ENCODE results near the gene NPTN. TPM values are rescaled to one million over a fixed set of nuclear protein-coding genes. Genes with fewer than 3 reads are reported as not detected.

The NPTN gene
- total and polyA plus RNA-seq, 2 donors from 2014 or later, result 100 to 130 TPM

DNA sequence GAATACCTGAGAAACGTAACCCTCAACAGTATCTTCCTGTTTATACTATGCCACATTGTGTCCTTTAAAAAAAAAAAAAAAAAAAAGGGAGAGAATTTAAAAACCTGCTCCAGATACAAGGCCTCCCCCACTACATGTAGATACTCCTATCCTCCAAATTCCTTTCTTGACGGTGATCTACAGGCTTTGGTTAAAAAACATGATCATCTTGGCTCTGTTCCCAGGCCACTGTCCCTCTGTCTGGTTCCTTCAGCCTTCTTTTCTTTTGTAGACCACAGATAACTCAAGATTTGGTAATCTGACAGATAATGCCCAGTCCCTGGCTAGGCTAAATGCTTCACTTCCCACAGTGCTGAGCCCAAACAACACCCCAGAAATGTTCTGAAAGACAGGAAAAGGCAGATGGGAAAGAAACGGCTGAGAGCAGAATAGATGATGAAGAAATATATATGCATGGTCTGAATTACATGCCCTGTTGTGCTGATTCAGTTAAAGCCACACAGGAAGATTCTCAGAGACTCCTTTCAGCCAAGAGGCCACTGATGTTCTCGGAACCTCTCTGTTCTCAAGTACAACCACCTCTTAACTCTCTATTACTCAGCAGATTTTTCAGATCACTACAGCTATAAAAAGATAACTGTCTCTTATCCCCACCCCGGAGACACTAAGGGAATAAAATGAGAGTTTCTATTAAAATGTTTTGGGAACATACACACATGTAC lies 48.3 kb downstream of the NPTN start:
- no peak for DNase-seq
- H3K4me1 ChIP-seq (ENCODE audit: control insufficient read depth in 2 of 3, insufficient read depth in 2 of 3, low read depth in 1 of 3, low read length in 3 of 3), result no peaks in the 10 kb centered on the region
- TF ChIP-seq, protein P1, sequence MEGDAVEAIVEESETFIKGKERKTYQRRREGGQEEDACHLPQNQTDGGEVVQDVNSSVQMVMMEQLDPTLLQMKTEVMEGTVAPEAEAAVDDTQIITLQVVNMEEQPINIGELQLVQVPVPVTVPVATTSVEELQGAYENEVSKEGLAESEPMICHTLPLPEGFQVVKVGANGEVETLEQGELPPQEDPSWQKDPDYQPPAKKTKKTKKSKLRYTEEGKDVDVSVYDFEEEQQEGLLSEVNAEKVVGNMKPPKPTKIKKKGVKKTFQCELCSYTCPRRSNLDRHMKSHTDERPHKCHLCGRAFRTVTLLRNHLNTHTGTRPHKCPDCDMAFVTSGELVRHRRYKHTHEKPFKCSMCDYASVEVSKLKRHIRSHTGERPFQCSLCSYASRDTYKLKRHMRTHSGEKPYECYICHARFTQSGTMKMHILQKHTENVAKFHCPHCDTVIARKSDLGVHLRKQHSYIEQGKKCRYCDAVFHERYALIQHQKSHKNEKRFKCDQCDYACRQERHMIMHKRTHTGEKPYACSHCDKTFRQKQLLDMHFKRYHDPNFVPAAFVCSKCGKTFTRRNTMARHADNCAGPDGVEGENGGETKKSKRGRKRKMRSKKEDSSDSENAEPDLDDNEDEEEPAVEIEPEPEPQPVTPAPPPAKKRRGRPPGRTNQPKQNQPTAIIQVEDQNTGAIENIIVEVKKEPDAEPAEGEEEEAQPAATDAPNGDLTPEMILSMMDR (IDR thresholded peaks at IDR 0.05; ENCODE audit: borderline replicate concordance, extremely low read depth, insufficient read depth), result no peak
- no peaks in the 10 kb centered on the region for H3K27me3 ChIP-seq (ENCODE audit: control insufficient read depth, insufficient read depth, low read length)
- no peak overlapping the region for H3K9ac ChIP-seq (ENCODE audit: low read length in 3 of 3)
- no peak for FAIRE-seq
- peaks cover 6 to 24% (median 16%) of the 10 kb centered on the region in 3 donors for H3K36me3 ChIP-seq (ENCODE audit: control insufficient read depth in 2 of 3, insufficient read depth in 3 of 3, low read length in 3 of 3)
- H3K27ac ChIP-seq (ENCODE audit: low read depth in 2 of 2, low read length in 2 of 2), result no peak overlapping the region
- no peaks in the 10 kb centered on the region for H3K9me3 ChIP-seq (ENCODE audit: control insufficient read depth in 2 of 3, insufficient read depth in 1 of 3, low read length in 3 of 3)
- H3K4me3 ChIP-seq (ENCODE audit: low read length in 3 of 3), result no peak overlapping the region
- intact Hi-C loops (cut with DNase I), result no loop called here

DNA sequence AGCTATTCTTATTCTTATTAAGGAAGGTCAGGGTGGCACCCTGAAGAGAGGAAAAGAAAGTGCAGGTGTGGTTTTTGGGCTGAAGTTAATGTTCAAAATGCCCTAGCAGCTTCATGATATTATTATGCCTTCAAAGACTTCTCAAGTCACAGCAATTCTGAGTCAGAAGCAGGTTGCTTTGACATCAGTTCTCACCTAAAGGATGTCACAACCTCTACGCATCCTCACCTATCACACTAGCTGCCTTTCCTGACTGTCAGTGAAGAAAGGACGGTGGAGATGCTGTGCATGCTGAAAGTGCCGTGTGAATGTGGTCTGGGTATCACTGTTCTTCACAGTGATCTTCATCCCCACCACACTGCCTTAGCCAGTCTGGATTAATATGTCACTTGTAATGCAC lies 49.6 kb downstream of the NPTN start:
- DNase-seq (no peak), FAIRE-seq (no peak)
- no peak overlapping the region for H3K9ac ChIP-seq (ENCODE audit: low read length in 3 of 3)
- no peaks in the 10 kb centered on the region for H3K4me1 ChIP-seq (ENCODE audit: control insufficient read depth in 2 of 3, insufficient read depth in 2 of 3, low read depth in 1 of 3, low read length in 3 of 3)
- peaks cover 5 to 20% (median 16%) of the 10 kb centered on the region in 3 donors for H3K36me3 ChIP-seq (ENCODE audit: control insufficient read depth in 2 of 3, insufficient read depth in 3 of 3, low read length in 3 of 3)
- no peaks in the 10 kb centered on the region for H3K27me3 ChIP-seq (ENCODE audit: control insufficient read depth, insufficient read depth, low read length)
- no peak overlapping the region for H3K4me3 ChIP-seq (ENCODE audit: low read length in 3 of 3)
- H3K27ac ChIP-seq (ENCODE audit: low read depth in 2 of 2, low read length in 2 of 2), result no peak overlapping the region
- H3K9me3 ChIP-seq (ENCODE audit: control insufficient read depth in 2 of 3, insufficient read depth in 1 of 3, low read length in 3 of 3), result no peaks in the 10 kb centered on the region
- intact Hi-C loops (cut with DNase I), result no loop called here
- TF ChIP-seq, protein P1 (IDR thresholded peaks at IDR 0.05; ENCODE audit: borderline replicate concordance, extremely low read depth, insufficient read depth), result no peak

- Histone ChIP-seq H3K36me3 (ENCODE audit: control insufficient read depth in 2 of 3, insufficient read depth in 3 of 3, low read length in 3 of 3) (peaks cover 5 to 20% (median 14%) of the 10 kb centered on the region in 3 donors), H3K4me3 (ENCODE audit: low read length in 3 of 3) (no peak overlapping the region), H3K9me3 (ENCODE audit: control insufficient read depth in 2 of 3, insufficient read depth in 1 of 3, low read length in 3 of 3) (no peaks in the 10 kb centered on the region), H3K27me3 (ENCODE audit: control insufficient read depth, insufficient read depth, low read length) (no peaks in the 10 kb centered on the region), H3K27ac (ENCODE audit: low read depth in 2 of 2, low read length in 2 of 2) (no peak overlapping the region), H3K4me1 (ENCODE audit: control insufficient read depth in 2 of 3, insufficient read depth in 2 of 3, low read depth in 1 of 3, low read length in 3 of 3) (no peaks in the 10 kb centered on the region), H3K9ac (ENCODE audit: low read length in 3 of 3) (no peak overlapping the region)
- DNase-seq (no peak), FAIRE-seq (no peak)
- intact Hi-C loops (cut with DNase I), result no loop called here
- TF ChIP-seq, protein P1 (IDR thresholded peaks at IDR 0.05; ENCODE audit: borderline replicate concordance, extremely low read depth, insufficient read depth), result no peak
Observed at GRCh38 chr15:73582851-73583379, 50.3 kb downstream of the NPTN start.
